ENCODE data around the gene STARD8. TPM values are rescaled to one million over a fixed set of nuclear protein-coding genes. Genes with fewer than 3 reads are reported as not detected.
A peak's percentile ranks its signal among the peaks of the same experiment; 100 is the strongest.
"Not testable (repeated sequence)": the region's sequence is repeated elsewhere in the genome, so short reads cannot be mapped to it uniquely, and the experiment has no call there.

The STARD8 gene, protein sequence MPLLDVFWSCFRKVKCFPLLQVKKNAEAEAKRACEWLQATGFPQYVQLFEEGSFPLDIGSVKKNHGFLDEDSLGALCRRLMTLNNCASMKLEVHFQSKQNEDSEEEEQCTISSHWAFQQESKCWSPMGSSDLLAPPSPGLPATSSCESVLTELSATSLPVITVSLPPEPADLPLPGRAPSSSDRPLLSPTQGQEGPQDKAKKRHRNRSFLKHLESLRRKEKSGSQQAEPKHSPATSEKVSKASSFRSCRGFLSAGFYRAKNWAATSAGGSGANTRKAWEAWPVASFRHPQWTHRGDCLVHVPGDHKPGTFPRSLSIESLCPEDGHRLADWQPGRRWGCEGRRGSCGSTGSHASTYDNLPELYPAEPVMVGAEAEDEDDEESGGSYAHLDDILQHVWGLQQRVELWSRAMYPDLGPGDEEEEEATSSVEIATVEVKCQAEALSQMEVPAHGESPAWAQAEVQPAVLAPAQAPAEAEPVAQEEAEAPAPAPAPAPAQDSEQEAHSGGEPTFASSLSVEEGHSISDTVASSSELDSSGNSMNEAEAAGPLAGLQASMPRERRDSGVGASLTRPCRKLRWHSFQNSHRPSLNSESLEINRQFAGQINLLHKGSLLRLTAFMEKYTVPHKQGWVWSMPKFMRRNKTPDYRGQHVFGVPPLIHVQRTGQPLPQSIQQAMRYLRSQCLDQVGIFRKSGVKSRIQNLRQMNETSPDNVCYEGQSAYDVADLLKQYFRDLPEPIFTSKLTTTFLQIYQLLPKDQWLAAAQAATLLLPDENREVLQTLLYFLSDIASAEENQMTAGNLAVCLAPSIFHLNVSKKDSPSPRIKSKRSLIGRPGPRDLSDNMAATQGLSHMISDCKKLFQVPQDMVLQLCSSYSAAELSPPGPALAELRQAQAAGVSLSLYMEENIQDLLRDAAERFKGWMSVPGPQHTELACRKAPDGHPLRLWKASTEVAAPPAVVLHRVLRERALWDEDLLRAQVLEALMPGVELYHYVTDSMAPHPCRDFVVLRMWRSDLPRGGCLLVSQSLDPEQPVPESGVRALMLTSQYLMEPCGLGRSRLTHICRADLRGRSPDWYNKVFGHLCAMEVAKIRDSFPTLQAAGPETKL
- 1.4 and 2.8 TPM in 2 replicates for total RNA-seq (2014; rRNA removed; shearing (Covaris generic); ENCODE audit: low replicate concordance)

DNA sequence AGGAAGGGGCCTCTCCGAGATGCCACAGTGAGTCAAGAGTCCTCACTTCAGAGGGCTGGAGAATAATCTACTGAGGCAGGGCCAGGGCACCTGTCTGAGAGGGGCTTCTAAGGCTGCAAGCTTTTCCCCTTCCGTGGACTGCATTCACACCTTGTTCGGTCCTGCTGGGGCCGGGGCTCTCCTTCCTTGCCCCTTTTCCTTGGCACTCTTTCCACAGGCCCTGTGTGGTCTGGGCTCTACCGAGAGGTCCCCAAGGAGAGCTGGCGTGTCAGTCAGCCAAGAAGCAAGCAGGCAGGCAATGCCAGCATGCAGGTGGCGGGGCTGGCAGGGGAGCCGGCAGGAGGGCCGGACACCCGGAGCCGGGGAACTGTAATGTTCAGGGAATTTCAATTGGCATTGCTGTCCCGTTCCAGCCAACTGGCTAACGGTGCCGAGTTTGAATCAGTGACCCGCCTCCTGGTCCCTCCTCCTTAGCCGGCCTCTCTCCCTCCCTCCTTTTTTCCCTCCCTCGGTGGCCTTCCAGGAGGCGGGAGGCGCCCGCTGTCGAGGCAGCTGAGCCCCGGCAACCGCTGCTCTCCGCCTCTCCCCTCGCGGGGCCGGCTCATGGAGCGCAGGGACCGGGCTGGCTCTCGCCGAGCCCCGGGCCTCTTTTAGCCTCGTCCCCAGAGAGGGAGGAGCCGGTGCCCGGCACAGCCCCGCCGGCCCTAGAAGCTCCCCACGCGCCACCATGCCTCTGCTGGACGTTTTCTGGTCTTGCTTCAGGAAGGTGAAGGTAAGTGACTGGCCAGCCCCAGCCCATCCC lies at the start of gene STARD8:
Gene STARD8, plus strand, starts transcription at position 511 of the 802 bp plus-strand sequence. Its CDS starts 217 bp downstream, at position 728.
- Histone ChIP-seq H3K9me3 (no peaks in the 10 kb centered on the region), H3K4me3 (peak within 1 kb of the TSS; percentile 50), H3K36me3 (no peaks in the 10 kb centered on the region), H3K27me3 (no peaks in the 10 kb centered on the region)
- DNase-seq = peak; percentile 78

DNA sequence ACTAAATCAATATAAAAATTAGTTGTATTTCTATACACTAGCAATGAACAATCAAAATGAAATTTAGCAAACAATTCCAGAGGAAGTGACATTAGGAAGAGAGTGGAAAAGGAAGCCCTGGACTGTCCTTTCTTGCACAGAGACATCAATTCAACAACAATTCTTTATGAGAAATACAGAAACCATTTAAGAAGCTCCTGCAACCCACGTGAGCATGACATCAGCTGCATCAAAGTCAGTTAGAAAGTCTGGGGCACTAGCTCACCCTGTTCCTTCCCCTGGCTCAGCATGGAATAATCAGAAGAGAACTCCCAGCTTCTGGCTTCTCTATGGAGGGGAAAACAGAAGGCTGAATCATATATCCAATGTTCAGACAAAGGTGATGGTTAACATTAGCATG lies 48.6 kb upstream of the STARD8 start:
- no peaks in the 10 kb centered on the region for H3K36me3 ChIP-seq
- no peaks in the 10 kb centered on the region for H3K27me3 ChIP-seq
- no peak for DNase-seq
- no peak overlapping the region for H3K4me3 ChIP-seq
- H3K9me3 ChIP-seq = no peaks in the 10 kb centered on the region

DNA sequence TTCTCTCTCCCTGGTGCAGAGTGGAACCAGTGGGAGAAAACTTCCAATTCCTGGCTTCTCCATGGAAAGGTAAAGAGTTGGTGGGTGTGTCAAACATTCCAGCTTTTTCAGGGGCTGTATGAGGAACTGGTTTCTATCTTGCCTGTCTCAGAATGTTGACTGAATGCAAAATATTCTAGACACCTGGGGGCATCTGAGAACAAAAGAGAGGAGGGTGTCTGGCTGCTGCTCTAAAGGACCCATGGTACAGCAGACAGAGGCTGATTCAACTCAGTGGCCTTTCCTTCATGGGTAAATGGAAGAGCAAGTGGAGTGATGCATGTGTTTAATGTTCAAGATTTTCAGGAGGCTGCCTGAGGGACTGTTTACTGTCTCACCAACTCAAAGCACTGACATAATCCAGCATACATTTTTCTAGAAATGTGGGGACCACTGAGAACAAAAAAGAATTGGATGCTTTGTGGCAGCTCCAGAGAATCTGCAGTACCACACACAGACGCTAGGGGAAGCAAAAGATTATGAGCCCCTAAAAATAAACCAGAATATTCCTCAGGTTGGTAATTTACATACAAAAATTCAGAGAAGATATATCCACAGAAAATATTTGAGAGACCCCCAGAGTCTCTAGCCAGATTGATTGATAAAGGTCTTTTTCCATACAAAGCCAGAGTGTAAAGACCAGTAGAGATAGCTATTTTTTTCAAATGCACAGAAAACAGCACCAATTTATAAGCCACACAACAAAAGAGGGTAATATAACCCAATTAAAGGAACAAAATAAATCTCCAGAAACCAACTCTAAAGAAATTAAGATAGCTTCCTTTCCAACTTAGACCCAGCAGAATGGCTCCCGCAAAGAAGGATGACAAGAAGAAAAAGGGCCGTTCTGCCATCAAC lies 48.0 kb upstream of the STARD8 start:
- Histone ChIP-seq H3K4me3 (no peak overlapping the region), H3K9me3 (no peaks in the 10 kb centered on the region), H3K27me3 (no peaks in the 10 kb centered on the region), H3K36me3 (no peaks in the 10 kb centered on the region)
- DNase-seq = no peak

DNA sequence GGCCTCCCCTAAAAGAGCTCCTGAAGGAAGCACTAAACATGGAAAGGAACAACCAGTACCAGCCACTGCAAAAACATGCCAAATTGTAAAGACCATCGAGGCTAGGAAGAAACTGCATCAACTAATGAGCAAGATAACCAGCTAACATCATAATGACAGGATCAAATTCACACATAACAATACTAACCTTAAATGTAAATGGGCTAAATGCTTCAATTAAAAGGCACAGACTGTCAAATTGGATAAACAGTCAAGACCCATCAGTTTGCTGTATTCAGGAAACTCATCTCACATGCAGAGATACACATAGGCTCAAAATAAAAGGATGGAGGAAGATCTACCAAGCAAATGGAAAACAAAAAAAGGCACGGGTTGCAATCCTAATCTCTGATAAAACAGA lies 43.2 kb upstream of the STARD8 start:
- not testable (repeated sequence) for H3K27me3 ChIP-seq, H3K4me3 ChIP-seq, DNase-seq, H3K9me3 ChIP-seq, H3K36me3 ChIP-seq

DNA sequence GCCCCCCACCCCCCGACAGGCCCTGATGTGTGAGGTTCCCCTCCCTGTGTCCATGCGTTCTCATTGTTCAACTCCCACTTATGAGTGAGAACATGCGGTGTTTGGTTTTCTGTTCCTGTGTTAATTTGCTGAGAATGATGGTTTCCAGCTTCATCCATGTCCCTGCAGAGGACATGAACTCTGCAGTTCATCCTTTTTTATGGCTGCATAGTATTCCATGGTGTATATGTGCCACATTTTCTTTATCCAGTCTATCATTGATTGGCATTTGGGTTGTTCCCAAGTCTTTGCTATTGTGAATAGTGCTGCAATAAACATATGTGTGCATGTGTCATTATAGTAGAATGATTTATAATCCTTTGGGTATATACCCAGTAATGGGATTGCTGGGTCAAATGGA lies 32.7 kb upstream of the STARD8 start:
- not testable (repeated sequence) for DNase-seq, H3K9me3 ChIP-seq, H3K36me3 ChIP-seq, H3K4me3 ChIP-seq, H3K27me3 ChIP-seq

DNA sequence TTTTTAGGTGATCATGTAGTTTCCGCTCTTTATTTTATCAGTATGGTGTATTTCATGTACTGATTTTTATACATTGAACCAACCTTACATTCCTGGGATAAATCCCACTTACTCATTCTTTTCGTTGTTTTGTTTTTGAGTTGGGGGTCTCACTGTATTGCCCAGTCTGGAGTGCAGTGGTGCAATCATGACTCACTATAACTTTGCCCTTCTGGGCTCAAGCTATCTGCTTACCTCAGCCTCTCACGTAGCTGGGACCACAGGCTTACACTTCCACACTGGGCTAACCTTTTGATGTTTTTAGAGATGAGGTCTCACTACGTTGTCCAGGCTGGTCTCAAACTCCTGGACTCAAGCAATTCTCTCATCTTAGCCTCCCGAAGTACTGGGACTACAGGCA lies 19.5 kb upstream of the STARD8 start:
- no peaks in the 10 kb centered on the region for H3K36me3 ChIP-seq
- H3K9me3 ChIP-seq = no peaks in the 10 kb centered on the region
- DNase-seq = no peak
- no peaks in the 10 kb centered on the region for H3K27me3 ChIP-seq
- H3K4me3 ChIP-seq = no peak overlapping the region

DNA sequence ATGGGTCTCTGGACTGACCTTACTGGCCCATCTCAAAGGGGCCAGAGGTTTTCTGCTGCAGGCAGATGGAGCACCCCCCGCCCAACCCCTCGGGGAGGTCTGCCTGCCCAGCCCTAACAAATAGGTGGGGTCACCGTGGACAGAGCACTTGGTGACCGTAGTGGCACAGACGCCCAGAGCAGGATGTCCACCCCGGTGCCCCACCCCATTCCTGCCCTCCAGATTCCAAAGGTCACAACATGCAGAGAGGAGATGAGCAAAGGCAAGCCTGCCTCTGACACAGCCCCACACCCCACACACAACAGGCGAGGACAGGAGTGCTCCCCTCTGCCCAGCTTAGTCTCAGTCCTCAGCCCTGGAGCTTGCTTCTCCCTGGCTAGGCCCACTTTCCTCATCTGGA lies 17.5 kb upstream of the STARD8 start:
- H3K27me3 ChIP-seq, DNase-seq, H3K9me3 ChIP-seq, H3K36me3 ChIP-seq, H3K4me3 ChIP-seq: not testable (repeated sequence)

DNA sequence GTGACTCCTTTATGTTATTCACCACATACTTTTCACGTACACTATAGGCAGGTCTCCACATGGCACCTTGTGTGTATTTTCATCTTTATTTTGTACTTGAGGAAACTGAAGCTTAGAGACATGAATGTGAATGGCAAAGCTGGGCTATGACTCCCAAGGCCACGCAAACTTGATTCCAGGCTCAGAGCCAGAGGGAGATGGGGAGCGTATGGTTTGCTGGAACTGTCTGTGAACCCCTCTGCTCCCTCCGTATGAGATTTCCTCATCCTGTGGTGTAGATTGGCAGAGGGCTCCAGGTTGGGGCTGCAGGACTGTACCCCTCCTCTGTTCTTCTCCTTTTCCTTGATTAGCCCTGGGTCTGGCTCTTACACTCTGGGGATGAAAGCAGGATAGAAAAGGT lies 16.1 kb upstream of the STARD8 start:
- Histone ChIP-seq H3K4me3 (no peak overlapping the region), H3K9me3 (no peaks in the 10 kb centered on the region), H3K36me3 (no peaks in the 10 kb centered on the region), H3K27me3 (no peaks in the 10 kb centered on the region)
- DNase-seq = no peak

DNA sequence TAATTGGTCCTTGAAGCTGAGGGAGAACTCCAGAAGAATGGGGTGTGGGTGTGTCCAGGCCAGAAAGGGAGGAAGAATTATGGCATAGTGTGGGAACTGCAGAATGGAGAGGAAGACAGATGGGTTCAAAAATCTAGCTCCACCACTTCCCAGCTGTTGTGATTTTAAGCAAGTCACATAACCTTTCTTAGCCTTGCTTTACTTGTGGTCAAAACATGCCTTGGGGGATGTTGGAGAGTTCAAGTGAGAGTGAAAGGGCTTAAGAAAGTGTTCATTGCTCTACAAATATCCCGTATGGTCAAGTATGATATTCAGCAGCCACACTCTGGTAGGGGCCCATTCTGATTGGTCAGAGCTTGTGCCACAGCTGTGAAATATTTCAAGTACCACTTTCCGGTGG lies 15.0 kb upstream of the STARD8 start:
- Histone ChIP-seq H3K4me3 (no peak overlapping the region), H3K36me3 (no peaks in the 10 kb centered on the region), H3K27me3 (no peaks in the 10 kb centered on the region), H3K9me3 (no peaks in the 10 kb centered on the region)
- no peak for DNase-seq

DNA sequence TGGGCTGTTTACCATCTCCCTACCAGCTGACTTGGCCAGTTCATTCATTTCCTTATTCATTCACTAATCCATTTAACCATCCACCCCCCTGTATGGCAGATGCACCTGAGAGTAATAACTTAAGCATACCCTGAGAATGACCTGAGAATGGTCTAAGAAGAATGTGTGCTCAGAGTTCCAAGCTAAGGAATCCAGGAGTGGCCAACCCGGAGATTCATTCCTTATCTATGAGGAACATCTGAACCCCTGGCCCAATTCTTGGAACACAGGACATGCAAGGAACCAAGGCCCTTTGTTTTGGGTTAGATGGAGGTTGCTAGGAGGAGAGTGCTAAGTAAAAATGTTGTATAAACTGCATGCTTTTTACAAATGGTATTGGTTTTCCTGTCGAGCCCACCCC lies 13.5 kb upstream of the STARD8 start:
- Histone ChIP-seq H3K27me3 (no peaks in the 10 kb centered on the region), H3K36me3 (no peaks in the 10 kb centered on the region), H3K9me3 (no peaks in the 10 kb centered on the region), H3K4me3 (no peak overlapping the region)
- DNase-seq = no peak

DNA sequence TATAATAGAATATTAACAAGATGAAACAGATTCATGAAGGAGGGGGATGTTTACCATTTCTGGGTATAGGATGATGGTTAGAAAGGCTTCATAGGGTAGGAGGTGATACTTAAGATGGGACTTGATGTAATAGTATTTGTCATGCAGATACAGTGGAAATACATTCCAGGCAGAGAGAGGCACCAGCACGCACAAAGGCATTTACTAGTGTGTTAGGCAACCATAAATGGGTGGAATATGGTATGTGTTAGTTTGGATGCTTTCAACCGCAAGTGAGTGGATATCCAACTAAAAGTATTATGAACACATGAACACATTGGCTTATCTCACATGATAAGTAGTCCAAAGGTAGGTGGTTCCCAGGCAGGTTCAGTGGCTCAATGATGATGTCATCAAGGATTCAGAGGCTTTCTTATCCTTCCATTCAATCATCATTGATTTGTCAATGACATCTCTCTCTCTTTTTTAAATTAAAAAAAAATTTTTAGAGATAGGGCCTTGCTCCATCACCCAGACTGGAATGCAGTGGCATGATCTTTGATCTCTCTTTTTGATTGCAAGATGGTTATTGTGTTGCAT lies 12.7 kb upstream of the STARD8 start:
- no peaks in the 10 kb centered on the region for H3K9me3 ChIP-seq
- no peak overlapping the region for H3K4me3 ChIP-seq
- DNase-seq = no peak
- no peaks in the 10 kb centered on the region for H3K27me3 ChIP-seq
- no peaks in the 10 kb centered on the region for H3K36me3 ChIP-seq

DNA sequence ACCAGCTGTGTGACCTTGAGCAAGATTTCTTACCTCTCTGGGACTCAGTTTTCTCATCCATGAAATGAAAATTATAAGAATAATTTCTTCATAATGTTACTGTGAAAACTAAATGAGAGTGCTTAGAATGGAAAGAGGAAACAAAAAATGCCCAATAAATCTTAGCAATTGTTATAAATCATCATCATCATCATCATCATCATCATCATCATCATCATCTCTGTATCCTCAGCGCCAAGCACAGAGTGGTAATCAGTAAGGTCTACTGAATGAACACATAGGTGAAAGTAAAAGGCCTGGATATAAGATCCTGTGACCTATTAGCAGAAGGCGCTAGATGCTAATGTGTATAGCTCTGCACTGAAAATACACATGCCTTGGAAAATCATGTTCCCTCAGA lies 6.8 kb upstream of the STARD8 start:
- Histone ChIP-seq H3K27me3 (no peaks in the 10 kb centered on the region), H3K36me3 (no peaks in the 10 kb centered on the region), H3K4me3 (no peak overlapping the region), H3K9me3 (no peaks in the 10 kb centered on the region)
- DNase-seq = no peak

DNA sequence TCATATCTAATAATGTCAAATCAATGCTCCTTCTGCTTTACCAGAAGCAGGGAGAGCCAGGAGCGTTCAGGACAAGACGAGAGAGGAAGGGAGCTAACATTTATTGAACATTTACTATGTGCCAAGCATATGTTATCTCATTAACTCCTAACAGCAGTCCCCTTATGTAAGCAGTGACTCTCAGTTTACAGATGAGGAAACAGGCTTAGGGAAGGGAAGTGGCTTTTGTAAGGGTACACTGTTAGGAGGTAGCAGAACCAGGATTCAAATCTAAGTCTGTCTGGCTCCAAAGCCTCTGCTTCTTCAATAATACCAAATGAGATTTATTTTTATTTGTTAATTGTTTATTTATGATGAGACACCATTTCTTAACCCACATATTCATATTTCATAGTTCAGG lies 2.6 kb upstream of the STARD8 start:
- Histone ChIP-seq H3K36me3 (no peaks in the 10 kb centered on the region), H3K4me3 (no peak overlapping the region), H3K27me3 (no peaks in the 10 kb centered on the region), H3K9me3 (no peaks in the 10 kb centered on the region)
- no peak for DNase-seq

DNA sequence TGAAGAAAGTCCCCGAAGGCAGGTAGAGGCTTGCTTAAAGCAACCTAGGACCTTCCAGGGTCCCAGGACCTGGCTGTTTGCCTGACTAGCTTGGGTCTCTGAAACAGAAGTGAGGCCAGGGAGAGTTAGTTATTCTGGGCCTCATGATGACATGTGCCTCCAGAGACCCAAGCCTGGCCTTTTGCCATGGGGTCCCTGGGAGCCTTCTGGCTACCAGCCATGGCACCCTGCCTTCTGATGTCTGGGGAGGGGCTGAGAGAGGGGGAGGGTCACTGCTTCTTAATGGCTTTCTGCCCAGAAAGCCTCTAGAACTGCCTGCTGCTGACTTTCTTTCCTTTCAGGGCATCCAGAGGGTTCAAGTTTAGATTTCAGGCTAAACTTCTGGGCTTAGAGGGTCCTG lies 1.0 kb upstream of the STARD8 start:
- Histone ChIP-seq H3K27me3 (no peaks in the 10 kb centered on the region), H3K36me3 (no peaks in the 10 kb centered on the region), H3K4me3 (no peak overlapping the region), H3K9me3 (no peaks in the 10 kb centered on the region)
- DNase-seq = no peak

DNA sequence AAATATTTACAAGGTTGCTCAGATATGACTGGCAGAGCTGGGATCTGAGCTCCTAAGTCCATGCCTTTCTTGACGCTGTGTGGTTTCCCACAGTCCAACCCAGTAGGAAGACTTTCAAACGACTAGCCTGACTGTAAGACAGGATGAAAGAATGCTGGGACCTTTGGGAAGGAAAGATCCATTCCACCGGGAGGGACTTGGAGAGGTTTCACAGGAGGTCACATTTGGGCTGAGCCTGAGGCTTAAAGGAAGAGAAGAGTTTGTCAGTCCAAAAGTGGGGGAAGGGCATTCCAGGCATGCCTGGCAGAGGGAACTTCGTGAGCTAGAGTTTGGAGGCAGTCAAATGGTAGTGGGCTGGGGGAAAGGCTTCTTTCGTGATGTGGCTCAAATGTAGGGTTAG lies 1.5 kb downstream of the STARD8 start:
- H3K4me3 ChIP-seq = no peak overlapping the region

More for the DNA sequence above, 1.5 kb downstream of the STARD8 start:
- Histone ChIP-seq H3K27me3 (no peaks in the 10 kb centered on the region), H3K9me3 (no peaks in the 10 kb centered on the region), H3K36me3 (no peaks in the 10 kb centered on the region)
- no peak for DNase-seq
